ENCODE measurements around the gene ALB.

Gene ALB

DNA sequence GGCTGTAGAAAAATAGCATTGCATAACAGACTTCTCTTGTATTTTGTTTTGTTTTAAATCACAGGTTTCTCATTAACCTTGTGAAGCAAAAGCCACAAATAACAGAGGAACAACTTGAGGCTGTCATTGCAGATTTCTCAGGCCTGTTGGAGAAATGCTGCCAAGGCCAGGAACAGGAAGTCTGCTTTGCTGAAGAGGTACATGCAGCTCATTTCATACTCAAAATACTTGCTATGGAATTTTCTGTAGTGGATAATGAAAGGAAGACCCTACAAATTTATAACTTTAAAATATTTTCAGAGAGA lies 49.6 kb downstream of the ALB start:
- H3K27ac ChIP-seq, result no peak overlapping the region
- TF ChIP-seq ZFX (IDR thresholded peaks at IDR 0.05; ENCODE audit: borderline replicate concordance), result no peak
- TF ChIP-seq, protein P1, sequence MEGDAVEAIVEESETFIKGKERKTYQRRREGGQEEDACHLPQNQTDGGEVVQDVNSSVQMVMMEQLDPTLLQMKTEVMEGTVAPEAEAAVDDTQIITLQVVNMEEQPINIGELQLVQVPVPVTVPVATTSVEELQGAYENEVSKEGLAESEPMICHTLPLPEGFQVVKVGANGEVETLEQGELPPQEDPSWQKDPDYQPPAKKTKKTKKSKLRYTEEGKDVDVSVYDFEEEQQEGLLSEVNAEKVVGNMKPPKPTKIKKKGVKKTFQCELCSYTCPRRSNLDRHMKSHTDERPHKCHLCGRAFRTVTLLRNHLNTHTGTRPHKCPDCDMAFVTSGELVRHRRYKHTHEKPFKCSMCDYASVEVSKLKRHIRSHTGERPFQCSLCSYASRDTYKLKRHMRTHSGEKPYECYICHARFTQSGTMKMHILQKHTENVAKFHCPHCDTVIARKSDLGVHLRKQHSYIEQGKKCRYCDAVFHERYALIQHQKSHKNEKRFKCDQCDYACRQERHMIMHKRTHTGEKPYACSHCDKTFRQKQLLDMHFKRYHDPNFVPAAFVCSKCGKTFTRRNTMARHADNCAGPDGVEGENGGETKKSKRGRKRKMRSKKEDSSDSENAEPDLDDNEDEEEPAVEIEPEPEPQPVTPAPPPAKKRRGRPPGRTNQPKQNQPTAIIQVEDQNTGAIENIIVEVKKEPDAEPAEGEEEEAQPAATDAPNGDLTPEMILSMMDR (IDR thresholded peaks at IDR 0.05), result no peak

- TF ChIP-seq, protein P1 (IDR thresholded peaks at IDR 0.05), result no peak
- no peak for TF ChIP-seq ZFX (IDR thresholded peaks at IDR 0.05; ENCODE audit: borderline replicate concordance)
- no peak overlapping the region for H3K27ac ChIP-seq
Observed at GRCh38 chr4:73454920-73455319, 50.8 kb downstream of the ALB start.

GRCh38 chr4:73456177-73457022 lies 52.3 kb downstream of the ALB start:
- TF ChIP-seq ZFX (IDR thresholded peaks at IDR 0.05; ENCODE audit: borderline replicate concordance), result no peak
- TF ChIP-seq, protein P1 (IDR thresholded peaks at IDR 0.05), result no peak
- no peak overlapping the region for H3K27ac ChIP-seq

DNA sequence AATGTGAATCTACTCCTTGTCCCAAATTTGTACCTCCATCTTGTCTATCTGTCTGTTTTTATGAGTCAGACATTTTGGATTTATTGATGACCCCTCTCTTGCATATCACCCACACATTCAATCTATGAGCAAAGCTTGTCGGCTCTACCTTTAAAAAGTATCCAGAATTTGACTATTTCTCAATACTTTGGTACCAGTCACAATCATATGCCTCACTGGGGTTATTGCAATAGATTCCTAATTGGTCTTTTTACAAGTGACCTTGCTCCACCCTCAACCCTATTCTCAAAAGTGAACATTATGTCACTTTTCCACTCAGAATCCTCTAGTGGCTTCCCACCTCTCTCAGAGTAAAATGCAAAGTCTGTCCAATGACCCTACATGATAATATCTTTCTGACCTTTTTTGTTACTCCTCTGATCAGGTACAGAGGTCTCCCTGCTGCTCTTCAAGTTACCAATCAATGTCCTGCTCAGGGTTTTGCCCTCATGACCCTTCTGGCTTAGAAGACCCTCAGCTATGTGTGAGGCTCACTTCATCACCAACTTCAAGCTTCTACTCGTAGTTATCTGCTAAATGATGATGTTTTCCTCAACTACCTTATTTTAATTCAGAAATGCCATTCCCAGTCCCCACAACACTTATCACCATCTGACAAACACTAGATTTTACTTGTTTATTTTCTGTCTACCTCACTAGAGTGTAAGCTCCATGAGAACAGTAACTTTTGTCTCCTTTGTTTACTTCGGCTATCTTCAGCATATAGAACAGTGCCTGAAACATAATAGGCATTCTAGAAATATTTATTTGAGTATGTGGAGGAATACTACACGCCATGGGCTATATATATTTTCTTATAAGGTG lies 54.3 kb downstream of the ALB start:
- TF ChIP-seq, protein P1 (IDR thresholded peaks at IDR 0.05), result no peak
- TF ChIP-seq ZFX (IDR thresholded peaks at IDR 0.05; ENCODE audit: borderline replicate concordance), result no peak
- H3K27ac ChIP-seq, result no peak overlapping the region

- TF ChIP-seq ZFX (IDR thresholded peaks at IDR 0.05; ENCODE audit: borderline replicate concordance), result no peak
- TF ChIP-seq, protein P1 (IDR thresholded peaks at IDR 0.05), result no peak
Observed at GRCh38 chr4:73459048-73459421, 54.9 kb downstream of the ALB start.

GRCh38 chr4:73460913-73461522 lies 56.9 kb downstream of the ALB start:
- TF ChIP-seq, protein P1 (IDR thresholded peaks at IDR 0.05), result no peak
- no peak overlapping the region for H3K27ac ChIP-seq

More at GRCh38 chr4:73459048-73459421, 54.9 kb downstream of the ALB start:
- no peak overlapping the region for H3K27ac ChIP-seq
